ENCODE data around the gene PFKFB4.

PFKFB4 gene

DNA sequence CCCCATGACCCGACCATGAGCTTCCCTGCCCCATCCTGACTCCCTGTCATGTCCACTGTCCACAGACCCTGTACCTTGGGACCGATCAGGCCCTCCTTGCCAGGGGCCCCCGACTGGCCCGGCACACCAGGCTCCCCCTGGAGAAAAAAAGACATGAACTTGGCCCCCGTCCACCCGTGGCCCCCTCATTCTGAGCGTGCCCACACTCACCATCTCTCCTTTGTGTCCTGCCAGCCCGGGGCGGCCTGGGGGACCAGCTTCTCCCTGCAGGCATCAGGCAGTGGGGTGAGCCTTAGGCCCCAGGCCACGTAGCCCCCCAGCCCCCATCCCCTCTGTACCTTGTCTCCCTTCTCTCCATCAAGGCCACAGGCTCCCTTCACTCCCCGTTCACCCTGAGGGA, 10.9 kb upstream of the PFKFB4 start:
- no peak overlapping the region for H3K4me3 ChIP-seq (ENCODE audit: control insufficient read depth, low read depth, low read length)
- TF ChIP-seq, protein P1, sequence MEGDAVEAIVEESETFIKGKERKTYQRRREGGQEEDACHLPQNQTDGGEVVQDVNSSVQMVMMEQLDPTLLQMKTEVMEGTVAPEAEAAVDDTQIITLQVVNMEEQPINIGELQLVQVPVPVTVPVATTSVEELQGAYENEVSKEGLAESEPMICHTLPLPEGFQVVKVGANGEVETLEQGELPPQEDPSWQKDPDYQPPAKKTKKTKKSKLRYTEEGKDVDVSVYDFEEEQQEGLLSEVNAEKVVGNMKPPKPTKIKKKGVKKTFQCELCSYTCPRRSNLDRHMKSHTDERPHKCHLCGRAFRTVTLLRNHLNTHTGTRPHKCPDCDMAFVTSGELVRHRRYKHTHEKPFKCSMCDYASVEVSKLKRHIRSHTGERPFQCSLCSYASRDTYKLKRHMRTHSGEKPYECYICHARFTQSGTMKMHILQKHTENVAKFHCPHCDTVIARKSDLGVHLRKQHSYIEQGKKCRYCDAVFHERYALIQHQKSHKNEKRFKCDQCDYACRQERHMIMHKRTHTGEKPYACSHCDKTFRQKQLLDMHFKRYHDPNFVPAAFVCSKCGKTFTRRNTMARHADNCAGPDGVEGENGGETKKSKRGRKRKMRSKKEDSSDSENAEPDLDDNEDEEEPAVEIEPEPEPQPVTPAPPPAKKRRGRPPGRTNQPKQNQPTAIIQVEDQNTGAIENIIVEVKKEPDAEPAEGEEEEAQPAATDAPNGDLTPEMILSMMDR (IDR thresholded peaks at IDR 0.05; ENCODE audit: control insufficient read depth, insufficient read depth, low read depth, low read length, missing control alignments) = no peak

DNA sequence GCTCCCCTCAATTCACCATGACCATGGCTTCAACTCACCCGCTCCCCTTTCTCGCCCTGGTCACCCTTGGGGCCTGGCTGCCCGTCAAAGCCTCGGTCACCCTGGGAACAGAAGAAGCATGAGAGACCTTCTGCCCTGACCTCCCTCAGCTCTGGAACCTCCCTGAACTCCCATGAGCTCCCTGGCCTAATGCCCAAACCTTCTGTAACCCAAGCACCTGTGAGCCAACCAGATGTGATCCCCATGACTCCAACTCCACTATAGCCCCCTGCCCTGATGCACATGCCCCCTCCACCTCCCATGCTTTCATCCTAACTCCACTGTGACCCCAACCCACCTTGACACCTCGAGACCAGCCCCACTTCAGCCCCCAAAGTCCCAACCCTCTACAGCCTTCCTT, 10.5 kb upstream of the PFKFB4 start:
- DNase-seq (ENCODE audit: low read depth) = no peak
- H3K4me3 ChIP-seq (ENCODE audit: control insufficient read depth, low read depth, low read length) = no peak overlapping the region
- TF ChIP-seq, protein P1 (IDR thresholded peaks at IDR 0.05; ENCODE audit: control insufficient read depth, insufficient read depth, low read depth, low read length, missing control alignments) = no peak

More for the DNA sequence above, 10.9 kb upstream of the PFKFB4 start:
- DNase-seq (ENCODE audit: low read depth) = no peak

DNA sequence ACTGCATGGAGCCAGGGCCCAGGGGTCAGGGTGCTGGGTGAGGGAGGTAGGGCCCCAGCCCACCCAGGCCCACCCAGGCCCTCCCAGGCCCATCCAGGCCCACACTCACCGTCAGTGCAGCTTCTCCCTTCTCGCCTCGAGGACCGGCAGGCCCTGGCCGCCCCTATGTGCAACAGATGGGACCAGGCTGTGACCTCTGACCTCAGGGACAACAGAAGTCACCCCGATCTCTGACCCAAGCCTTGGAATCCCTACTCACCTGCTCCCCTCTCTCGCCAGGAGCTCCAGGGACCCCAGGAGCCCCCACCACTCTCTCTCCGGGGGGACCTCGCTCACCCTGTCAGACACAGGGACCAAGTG, 9.8 kb upstream of the PFKFB4 start:
- TF ChIP-seq, protein P1 (IDR thresholded peaks at IDR 0.05; ENCODE audit: control insufficient read depth, insufficient read depth, low read depth, low read length, missing control alignments) = no peak
- no peak overlapping the region for H3K4me3 ChIP-seq (ENCODE audit: control insufficient read depth, low read depth, low read length)
- DNase-seq (ENCODE audit: low read depth) = no peak

DNA sequence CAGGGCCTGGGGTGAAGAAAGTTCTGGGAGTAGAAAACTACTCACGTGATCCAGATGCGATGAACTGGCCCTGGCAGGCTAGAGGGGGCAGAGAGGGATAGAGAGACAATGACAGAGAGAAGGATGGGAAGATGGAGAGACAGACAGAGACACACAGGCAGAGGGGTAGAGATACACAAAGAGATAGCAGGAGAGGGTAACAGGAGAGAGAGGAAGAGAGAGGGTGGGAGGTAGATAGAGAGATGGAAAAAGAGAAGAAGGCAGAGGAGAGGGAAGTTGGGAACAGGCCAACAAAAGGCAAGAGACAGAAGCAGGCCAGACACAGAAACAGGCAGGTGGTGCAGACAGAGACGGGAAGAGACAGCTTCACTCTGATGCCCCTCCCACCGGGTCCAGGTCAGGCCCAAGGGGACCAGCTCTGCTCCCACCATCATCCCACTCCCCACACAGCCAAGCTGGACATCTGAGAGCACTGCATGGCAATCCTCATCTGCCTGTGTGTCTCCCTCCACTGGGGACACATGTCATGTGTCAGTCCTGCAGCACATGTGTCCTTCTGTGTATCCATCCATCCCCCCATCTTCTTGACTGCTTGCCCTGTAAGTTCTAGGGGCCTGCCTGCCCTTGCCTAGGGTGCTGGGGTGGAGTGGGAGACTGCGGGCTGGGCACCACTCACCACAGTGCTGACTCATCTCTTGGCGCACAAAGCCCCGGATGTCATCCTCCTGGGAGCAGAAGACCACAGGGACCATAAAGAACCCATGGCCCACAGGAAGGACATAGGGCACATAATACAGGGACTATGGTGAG, 9.2 kb upstream of the PFKFB4 start:
- no peak overlapping the region for H3K4me3 ChIP-seq (ENCODE audit: control insufficient read depth, low read depth, low read length)
- no peak for DNase-seq (ENCODE audit: low read depth)
- TF ChIP-seq, protein P1 (IDR thresholded peaks at IDR 0.05; ENCODE audit: control insufficient read depth, insufficient read depth, low read depth, low read length, missing control alignments) = no peak

DNA sequence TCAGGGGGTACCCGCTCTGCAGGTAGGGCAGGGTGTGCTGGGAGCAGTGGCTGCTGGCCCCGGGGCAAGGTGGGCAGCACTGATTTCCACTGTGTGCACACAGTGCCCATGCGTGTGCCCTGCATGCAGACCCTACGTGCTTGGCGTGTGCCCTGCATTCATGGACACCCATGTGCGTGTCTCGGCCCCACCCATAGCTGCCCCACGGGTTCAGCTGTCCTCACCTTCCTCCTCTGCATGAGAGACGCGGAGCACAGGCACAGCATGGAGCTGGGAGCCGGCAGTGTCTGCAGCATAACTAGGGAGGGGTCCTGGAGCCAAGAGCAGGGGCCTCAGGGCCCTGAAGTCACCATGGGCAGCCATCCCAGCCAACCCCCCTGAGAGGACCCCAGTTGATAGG, 8.6 kb upstream of the PFKFB4 start:
- TF ChIP-seq, protein P1 (IDR thresholded peaks at IDR 0.05; ENCODE audit: control insufficient read depth, insufficient read depth, low read depth, low read length, missing control alignments) = no peak
- DNase-seq (ENCODE audit: low read depth) = no peak
- H3K4me3 ChIP-seq (ENCODE audit: control insufficient read depth, low read depth, low read length) = no peak overlapping the region

DNA sequence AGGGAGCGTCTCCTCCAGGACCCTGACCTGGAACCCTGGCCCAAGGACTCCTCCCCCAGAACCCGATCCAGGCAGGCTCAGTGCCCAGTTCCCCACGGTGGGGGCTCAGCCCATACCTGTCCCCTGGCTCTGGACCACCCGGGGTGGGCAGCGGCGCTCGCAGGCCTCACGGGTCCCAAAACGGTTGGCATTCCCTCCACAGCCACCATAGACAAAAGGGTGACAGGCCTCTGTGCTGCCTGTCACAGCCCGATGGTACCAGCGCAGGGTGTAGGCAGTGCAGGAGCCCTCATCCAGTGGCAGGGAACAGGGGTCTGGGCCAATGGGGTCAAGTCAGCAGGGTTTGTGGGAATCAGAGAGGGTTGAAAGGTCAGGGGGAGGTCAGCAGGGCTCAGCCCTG, 8.1 kb upstream of the PFKFB4 start:
- no peak overlapping the region for H3K4me3 ChIP-seq (ENCODE audit: control insufficient read depth, low read depth, low read length)
- TF ChIP-seq, protein P1 (IDR thresholded peaks at IDR 0.05; ENCODE audit: control insufficient read depth, insufficient read depth, low read depth, low read length, missing control alignments) = no peak

More for the DNA sequence above, 8.1 kb upstream of the PFKFB4 start:
- DNase-seq (ENCODE audit: low read depth) = no peak

Measured in AG09309 (cell line).